MM.1S (cell line): ENCODE data around the gene A4GALT.

Source experiments
- DNase-seq: peaks from one replicate; pipeline ENCODE4 v3.0.0-alpha.2; 2015
- H2AFZ ChIP-seq: fragments of 300-600 bp; sonication (generic); 2 replicates; pipeline ENCODE4 v1.6.0; 2016; ENCODE audit warnings: antibody characterized with exemption, low read length
- H3F3A ChIP-seq: fragments of 300-600 bp; sonication (generic); 2 replicates; pipeline ENCODE4 v1.6.1; 2016; ENCODE audit warnings: mild to moderate bottlenecking, antibody characterized with exemption, low read length, moderate library complexity, mixed read lengths; ENCODE audit not compliant: insufficient read depth
- H3K27ac ChIP-seq: fragments of 300-600 bp; sonication (generic); 2 replicates; pipeline ENCODE4 v1.5.1; 2016; ENCODE audit warnings: mild to moderate bottlenecking, low read length
- H3K27me3 ChIP-seq: fragments of 300-600 bp; sonication (generic); replicated peaks from 2 replicates; pipeline ENCODE4 v1.6.0; 2016; ENCODE audit warnings: low read length; ENCODE audit not compliant: insufficient read depth
- H3K36me3 ChIP-seq: fragments of 300-600 bp; sonication (generic); replicated peaks from 2 replicates; pipeline ENCODE4 v1.6.1; 2016; ENCODE audit warnings: mild to moderate bottlenecking, low read length, mixed read lengths; ENCODE audit not compliant: insufficient read depth
- H3K4me1 ChIP-seq: fragments of 300-600 bp; sonication (generic); 2 replicates; pipeline ENCODE4 v1.6.1; 2016; ENCODE audit warnings: low read length, mixed read lengths
- H3K4me2 ChIP-seq: fragments of 300-600 bp; sonication (generic); 2 replicates; pipeline ENCODE4 v1.6.0; 2016; ENCODE audit warnings: low read depth, low read length
- H3K4me3 ChIP-seq: fragments of 300-600 bp; sonication (generic); 2 replicates; pipeline ENCODE4 v1.5.1; 2016; ENCODE audit warnings: low read length, mixed read lengths
- H3K79me2 ChIP-seq: fragments of 300-600 bp; sonication (generic); 2 replicates; pipeline ENCODE4 v1.6.1; 2016; ENCODE audit warnings: mixed run types, low read length, mixed read lengths
- H3K9ac ChIP-seq: fragments of 300-600 bp; sonication (generic); 2 replicates; pipeline ENCODE4 v1.6.1; 2016; ENCODE audit warnings: low read length, mixed read lengths
- H3K9me2 ChIP-seq: fragments of 300-600 bp; sonication (generic); replicated peaks from 2 replicates; pipeline ENCODE4 v1.6.1; 2016; ENCODE audit warnings: mild to moderate bottlenecking, low read length, mixed read lengths; ENCODE audit not compliant: insufficient read depth
- H3K9me3 ChIP-seq: fragments of 300-600 bp; sonication (generic); replicated peaks from 2 replicates; pipeline ENCODE4 v1.6.1; 2016; ENCODE audit warnings: mild to moderate bottlenecking, low read length, mixed read lengths; ENCODE audit not compliant: insufficient read depth
- H4K20me1 ChIP-seq: fragments of 300-600 bp; sonication (generic); 2 replicates; pipeline ENCODE4 v1.6.1; 2016; ENCODE audit warnings: mild to moderate bottlenecking, low read length, moderate library complexity, mixed read lengths; ENCODE audit not compliant: insufficient read depth
- CTCF ChIP-seq: fragments of 300-600 bp; sonication (generic); IDR thresholded peaks from 2 replicates; pipeline ENCODE4 v1.5.1; 2016; ENCODE audit warnings: antibody characterized with exemption, low read length, mixed read lengths
- EZH2 ChIP-seq: fragments of 300-600 bp; sonication (generic); optimal IDR thresholded peaks from 2 replicates; pipeline ENCODE3; 2017; ENCODE audit warnings: low read depth, mild to moderate bottlenecking, antibody characterized with exemption, low read length, mixed read lengths
- EZH2phosphoT487 ChIP-seq: fragments of 300-600 bp; sonication (generic); IDR thresholded peaks from 2 replicates; pipeline ENCODE4 v1.6.1; 2018; ENCODE audit warnings: antibody characterized with exemption, low read length

The A4GALT gene

GRCh38 chr22:42769238-42769573 is 48.5 kb upstream of the A4GALT start:
- TF ChIP-seq EZH2phosphoT487 (no peak), EZH2 (no peak), CTCF (no peak)
- peaks cover 18% of the 10 kb centered on the region for H3K27me3 ChIP-seq
- no peak for DNase-seq
- H4K20me1 ChIP-seq, result no peaks in the 10 kb centered on the region
- H3K9me3 ChIP-seq, result no peaks in the 10 kb centered on the region
- H3K9me2 ChIP-seq, result no peaks in the 10 kb centered on the region
- H2AFZ ChIP-seq, result no peak overlapping the region
- no peak overlapping the region for H3K27ac ChIP-seq
- H3F3A ChIP-seq, result no peaks in the 10 kb centered on the region
- H3K4me2 ChIP-seq, result no peak overlapping the region
- no peak overlapping the region for H3K9ac ChIP-seq
- H3K36me3 ChIP-seq, result no peaks in the 10 kb centered on the region
- no peaks in the 10 kb centered on the region for H3K79me2 ChIP-seq
- H3K4me1 ChIP-seq, result no peaks in the 10 kb centered on the region
- H3K4me3 ChIP-seq, result no peak overlapping the region

GRCh38 chr22:42768385-42769035 is 47.8 kb upstream of the A4GALT start:
- no peaks in the 10 kb centered on the region for H3K79me2 ChIP-seq
- no peak for DNase-seq
- TF ChIP-seq CTCF (no peak), EZH2phosphoT487 (no peak), EZH2 (no peak)
- no peaks in the 10 kb centered on the region for H4K20me1 ChIP-seq
- no peaks in the 10 kb centered on the region for H3F3A ChIP-seq
- no peaks in the 10 kb centered on the region for H3K4me1 ChIP-seq
- no peaks in the 10 kb centered on the region for H3K9me2 ChIP-seq
- no peak overlapping the region for H3K27ac ChIP-seq
- peaks cover 18% of the 10 kb centered on the region for H3K27me3 ChIP-seq
- no peaks in the 10 kb centered on the region for H3K9me3 ChIP-seq
- no peaks in the 10 kb centered on the region for H3K36me3 ChIP-seq
- H3K9ac ChIP-seq, result no peak overlapping the region
- no peak overlapping the region for H3K4me3 ChIP-seq
- no peak overlapping the region for H3K4me2 ChIP-seq
- H2AFZ ChIP-seq, result no peak overlapping the region

GRCh38 chr22:42766860-42767259 is 46.2 kb upstream of the A4GALT start:
- H3K27ac ChIP-seq, result no peak overlapping the region
- no peaks in the 10 kb centered on the region for H3K9me3 ChIP-seq
- H3K4me2 ChIP-seq, result no peak overlapping the region
- no peak overlapping the region for H3K4me3 ChIP-seq
- TF ChIP-seq EZH2phosphoT487, result no peak
- no peak for TF ChIP-seq CTCF
- no peak for TF ChIP-seq EZH2
- no peak for DNase-seq
- no peaks in the 10 kb centered on the region for H3K4me1 ChIP-seq
- no peak overlapping the region for H3K9ac ChIP-seq
- H3K9me2 ChIP-seq, result no peaks in the 10 kb centered on the region
- no peaks in the 10 kb centered on the region for H4K20me1 ChIP-seq
- H2AFZ ChIP-seq, result no peak overlapping the region
- H3F3A ChIP-seq, result no peaks in the 10 kb centered on the region
- H3K79me2 ChIP-seq, result no peaks in the 10 kb centered on the region
- H3K36me3 ChIP-seq, result no peaks in the 10 kb centered on the region
- peaks cover 9% of the 10 kb centered on the region for H3K27me3 ChIP-seq
